ENCODE data around the gene HECW1.

Gene HECW1

GRCh38 chr7:43300121-43300520 is 187.7 kb downstream of the HECW1 start:
- H3K4me3 ChIP-seq (ENCODE audit: low read length), result no peak overlapping the region
- TF ChIP-seq CTCF (conservative IDR thresholded peaks at IDR 0.05; ENCODE audit: low read depth, low read length), result no peak
- DNase-seq (ENCODE audit: low read depth), result no peak

GRCh38 chr7:43302211-43302711 is 189.8 kb downstream of the HECW1 start:
- H3K4me3 ChIP-seq (ENCODE audit: low read length), result no peak overlapping the region
- no peak for TF ChIP-seq CTCF (conservative IDR thresholded peaks at IDR 0.05; ENCODE audit: low read depth, low read length)
- peak; percentile 59 for DNase-seq (ENCODE audit: low read depth)

GRCh38 chr7:43302773-43303460 is 190.5 kb downstream of the HECW1 start:
- TF ChIP-seq CTCF (conservative IDR thresholded peaks at IDR 0.05; ENCODE audit: low read depth, low read length), result no peak
- no peak for DNase-seq (ENCODE audit: low read depth)
- no peak overlapping the region for H3K4me3 ChIP-seq (ENCODE audit: low read length)

GRCh38 chr7:43303740-43304241 is 191.3 kb downstream of the HECW1 start:
- no peak for DNase-seq (ENCODE audit: low read depth)
- TF ChIP-seq CTCF (conservative IDR thresholded peaks at IDR 0.05; ENCODE audit: low read depth, low read length), result no peak
- H3K4me3 ChIP-seq (ENCODE audit: low read length), result no peak overlapping the region

- H3K4me3 ChIP-seq (ENCODE audit: low read length), result no peak overlapping the region
- no peak for TF ChIP-seq CTCF (conservative IDR thresholded peaks at IDR 0.05; ENCODE audit: low read depth, low read length)
- DNase-seq (ENCODE audit: low read depth), result no peak
Measured at GRCh38 chr7:43306404-43306803, 194.0 kb downstream of the HECW1 start.

GRCh38 chr7:43307522-43307921 is 195.1 kb downstream of the HECW1 start:
- DNase-seq (ENCODE audit: low read depth), result no peak
- no peak overlapping the region for H3K4me3 ChIP-seq (ENCODE audit: low read length)
- no peak for TF ChIP-seq CTCF (conservative IDR thresholded peaks at IDR 0.05; ENCODE audit: low read depth, low read length)

Data from retinal pigment epithelial cell (primary cell).